Measurements from ENCODE around the gene PCCA.

DNA sequence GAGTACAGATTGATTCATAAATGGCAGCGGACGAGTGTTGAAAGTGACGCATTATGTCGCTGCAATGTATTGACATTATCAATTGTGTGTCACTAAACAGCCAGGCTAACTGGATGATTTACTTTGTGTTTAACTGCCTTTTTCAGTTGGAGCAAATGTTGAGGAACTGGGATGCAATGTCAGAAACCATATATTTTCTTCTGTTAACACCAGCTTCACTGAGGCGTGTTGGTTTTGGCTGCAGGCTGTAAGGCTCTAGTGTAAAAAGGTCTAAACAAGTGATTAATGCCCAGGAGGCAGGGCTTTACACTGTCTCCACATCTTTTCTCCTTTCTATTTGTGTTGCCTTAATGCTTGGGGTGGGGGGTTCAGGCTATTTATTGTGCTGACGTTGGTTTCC, 419.6 kb downstream of the PCCA start:
- no peak for TF ChIP-seq EP300 (IDR thresholded peaks at IDR 0.05)
- TF ChIP-seq, protein P1, sequence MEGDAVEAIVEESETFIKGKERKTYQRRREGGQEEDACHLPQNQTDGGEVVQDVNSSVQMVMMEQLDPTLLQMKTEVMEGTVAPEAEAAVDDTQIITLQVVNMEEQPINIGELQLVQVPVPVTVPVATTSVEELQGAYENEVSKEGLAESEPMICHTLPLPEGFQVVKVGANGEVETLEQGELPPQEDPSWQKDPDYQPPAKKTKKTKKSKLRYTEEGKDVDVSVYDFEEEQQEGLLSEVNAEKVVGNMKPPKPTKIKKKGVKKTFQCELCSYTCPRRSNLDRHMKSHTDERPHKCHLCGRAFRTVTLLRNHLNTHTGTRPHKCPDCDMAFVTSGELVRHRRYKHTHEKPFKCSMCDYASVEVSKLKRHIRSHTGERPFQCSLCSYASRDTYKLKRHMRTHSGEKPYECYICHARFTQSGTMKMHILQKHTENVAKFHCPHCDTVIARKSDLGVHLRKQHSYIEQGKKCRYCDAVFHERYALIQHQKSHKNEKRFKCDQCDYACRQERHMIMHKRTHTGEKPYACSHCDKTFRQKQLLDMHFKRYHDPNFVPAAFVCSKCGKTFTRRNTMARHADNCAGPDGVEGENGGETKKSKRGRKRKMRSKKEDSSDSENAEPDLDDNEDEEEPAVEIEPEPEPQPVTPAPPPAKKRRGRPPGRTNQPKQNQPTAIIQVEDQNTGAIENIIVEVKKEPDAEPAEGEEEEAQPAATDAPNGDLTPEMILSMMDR (IDR thresholded peaks at IDR 0.05): no peak

Data from tibial nerve (tissue), 4 donors.